Measurements from ENCODE around the gene S1PR1. TPM values are rescaled to one million over a fixed set of nuclear protein-coding genes. Genes with fewer than 3 reads are reported as not detected.

Gene S1PR1
- total and polyA plus RNA-seq, 2 of the 13 experiments (the other 11 are each of a cell fraction or from before 2014, with no cell fraction given), result not detected

- no peak for TF ChIP-seq ZNF407 (CRISPR knock-in tag; IDR thresholded peaks at IDR 0.05; ENCODE audit: not compliant biosample characterization)
- TF ChIP-seq, protein P1, sequence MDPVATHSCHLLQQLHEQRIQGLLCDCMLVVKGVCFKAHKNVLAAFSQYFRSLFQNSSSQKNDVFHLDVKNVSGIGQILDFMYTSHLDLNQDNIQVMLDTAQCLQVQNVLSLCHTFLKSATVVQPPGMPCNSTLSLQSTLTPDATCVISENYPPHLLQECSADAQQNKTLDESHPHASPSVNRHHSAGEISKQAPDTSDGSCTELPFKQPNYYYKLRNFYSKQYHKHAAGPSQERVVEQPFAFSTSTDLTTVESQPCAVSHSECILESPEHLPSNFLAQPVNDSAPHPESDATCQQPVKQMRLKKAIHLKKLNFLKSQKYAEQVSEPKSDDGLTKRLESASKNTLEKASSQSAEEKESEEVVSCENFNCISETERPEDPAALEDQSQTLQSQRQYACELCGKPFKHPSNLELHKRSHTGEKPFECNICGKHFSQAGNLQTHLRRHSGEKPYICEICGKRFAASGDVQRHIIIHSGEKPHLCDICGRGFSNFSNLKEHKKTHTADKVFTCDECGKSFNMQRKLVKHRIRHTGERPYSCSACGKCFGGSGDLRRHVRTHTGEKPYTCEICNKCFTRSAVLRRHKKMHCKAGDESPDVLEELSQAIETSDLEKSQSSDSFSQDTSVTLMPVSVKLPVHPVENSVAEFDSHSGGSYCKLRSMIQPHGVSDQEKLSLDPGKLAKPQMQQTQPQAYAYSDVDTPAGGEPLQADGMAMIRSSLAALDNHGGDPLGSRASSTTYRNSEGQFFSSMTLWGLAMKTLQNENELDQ (CRISPR knock-in tag; IDR thresholded peaks at IDR 0.05; ENCODE audit: borderline replicate concordance), result no peak
- TF ChIP-seq GTF2F1 (IDR thresholded peaks at IDR 0.05; ENCODE audit: low read length), result no peak
- TF ChIP-seq ZNF496 (CRISPR knock-in tag; IDR thresholded peaks at IDR 0.05; ENCODE audit: insufficient replicate concordance), result no peak
- no peak for TF ChIP-seq LBX2 (CRISPR knock-in tag; IDR thresholded peaks at IDR 0.05; ENCODE audit: borderline replicate concordance)
- TF ChIP-seq ZNF225 (CRISPR knock-in tag; IDR thresholded peaks at IDR 0.05), result no peak
- no peak for TF ChIP-seq BRD4 (CRISPR knock-in tag; IDR thresholded peaks at IDR 0.05)
- TF ChIP-seq NFRKB (IDR thresholded peaks at IDR 0.05), result no peak
- TF ChIP-seq, protein P2, sequence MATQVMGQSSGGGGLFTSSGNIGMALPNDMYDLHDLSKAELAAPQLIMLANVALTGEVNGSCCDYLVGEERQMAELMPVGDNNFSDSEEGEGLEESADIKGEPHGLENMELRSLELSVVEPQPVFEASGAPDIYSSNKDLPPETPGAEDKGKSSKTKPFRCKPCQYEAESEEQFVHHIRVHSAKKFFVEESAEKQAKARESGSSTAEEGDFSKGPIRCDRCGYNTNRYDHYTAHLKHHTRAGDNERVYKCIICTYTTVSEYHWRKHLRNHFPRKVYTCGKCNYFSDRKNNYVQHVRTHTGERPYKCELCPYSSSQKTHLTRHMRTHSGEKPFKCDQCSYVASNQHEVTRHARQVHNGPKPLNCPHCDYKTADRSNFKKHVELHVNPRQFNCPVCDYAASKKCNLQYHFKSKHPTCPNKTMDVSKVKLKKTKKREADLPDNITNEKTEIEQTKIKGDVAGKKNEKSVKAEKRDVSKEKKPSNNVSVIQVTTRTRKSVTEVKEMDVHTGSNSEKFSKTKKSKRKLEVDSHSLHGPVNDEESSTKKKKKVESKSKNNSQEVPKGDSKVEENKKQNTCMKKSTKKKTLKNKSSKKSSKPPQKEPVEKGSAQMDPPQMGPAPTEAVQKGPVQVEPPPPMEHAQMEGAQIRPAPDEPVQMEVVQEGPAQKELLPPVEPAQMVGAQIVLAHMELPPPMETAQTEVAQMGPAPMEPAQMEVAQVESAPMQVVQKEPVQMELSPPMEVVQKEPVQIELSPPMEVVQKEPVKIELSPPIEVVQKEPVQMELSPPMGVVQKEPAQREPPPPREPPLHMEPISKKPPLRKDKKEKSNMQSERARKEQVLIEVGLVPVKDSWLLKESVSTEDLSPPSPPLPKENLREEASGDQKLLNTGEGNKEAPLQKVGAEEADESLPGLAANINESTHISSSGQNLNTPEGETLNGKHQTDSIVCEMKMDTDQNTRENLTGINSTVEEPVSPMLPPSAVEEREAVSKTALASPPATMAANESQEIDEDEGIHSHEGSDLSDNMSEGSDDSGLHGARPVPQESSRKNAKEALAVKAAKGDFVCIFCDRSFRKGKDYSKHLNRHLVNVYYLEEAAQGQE (IDR thresholded peaks at IDR 0.05; ENCODE audit: borderline replicate concordance in 1 of 2, low read depth in 1 of 2, low read length in 2 of 2), result no peak
- no peak for TF ChIP-seq SMARCC2 (IDR thresholded peaks at IDR 0.05)
- TF ChIP-seq ZXDC (CRISPR knock-in tag; IDR thresholded peaks at IDR 0.05), result no peak
Measured at GRCh38 chr1:101215363-101216011, 21.3 kb upstream of the S1PR1 start (continued).
